ENCODE measurements around the gene ARHGEF28.

Gene ARHGEF28

DNA sequence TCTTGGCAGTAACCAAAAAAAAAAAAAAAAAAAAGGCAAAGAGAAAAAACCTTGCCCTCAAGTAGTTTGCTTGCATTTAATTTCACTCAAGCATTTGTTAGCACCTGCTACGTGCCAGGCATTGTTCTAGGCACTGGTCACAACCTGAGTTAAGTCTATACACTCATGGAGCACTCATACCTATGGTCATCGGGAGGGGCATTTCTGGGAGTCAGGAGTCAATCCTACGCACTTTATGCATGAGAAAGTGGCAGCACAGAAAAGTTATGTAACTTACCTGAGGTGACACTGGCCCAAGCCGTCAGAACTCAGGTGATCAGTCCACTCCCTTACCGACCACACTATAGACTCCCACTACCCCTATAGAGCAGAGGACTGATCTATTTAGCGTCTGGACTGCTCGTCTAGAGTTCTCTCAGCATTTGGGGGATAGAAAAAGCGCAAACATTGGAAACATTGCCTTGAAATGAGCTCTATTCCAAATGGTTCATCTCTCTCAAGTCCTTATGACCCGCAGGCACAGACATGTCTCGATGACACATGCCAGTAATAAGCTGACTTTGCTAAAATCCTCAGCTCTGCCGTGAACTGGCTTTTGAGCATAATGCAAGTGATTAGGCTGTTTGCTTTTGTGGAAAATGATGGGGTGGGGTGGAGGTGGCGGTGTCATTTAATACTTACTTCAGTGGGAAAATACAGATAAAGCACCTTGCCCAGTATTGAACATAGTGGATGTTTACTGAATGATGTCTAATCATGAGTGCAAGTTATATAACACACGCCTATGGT lies 160.2 kb downstream of the ARHGEF28 start:
- H3K36me3 ChIP-seq = no peaks in the 10 kb centered on the region
- H3K27ac ChIP-seq = no peak overlapping the region
- TF ChIP-seq, protein P1, sequence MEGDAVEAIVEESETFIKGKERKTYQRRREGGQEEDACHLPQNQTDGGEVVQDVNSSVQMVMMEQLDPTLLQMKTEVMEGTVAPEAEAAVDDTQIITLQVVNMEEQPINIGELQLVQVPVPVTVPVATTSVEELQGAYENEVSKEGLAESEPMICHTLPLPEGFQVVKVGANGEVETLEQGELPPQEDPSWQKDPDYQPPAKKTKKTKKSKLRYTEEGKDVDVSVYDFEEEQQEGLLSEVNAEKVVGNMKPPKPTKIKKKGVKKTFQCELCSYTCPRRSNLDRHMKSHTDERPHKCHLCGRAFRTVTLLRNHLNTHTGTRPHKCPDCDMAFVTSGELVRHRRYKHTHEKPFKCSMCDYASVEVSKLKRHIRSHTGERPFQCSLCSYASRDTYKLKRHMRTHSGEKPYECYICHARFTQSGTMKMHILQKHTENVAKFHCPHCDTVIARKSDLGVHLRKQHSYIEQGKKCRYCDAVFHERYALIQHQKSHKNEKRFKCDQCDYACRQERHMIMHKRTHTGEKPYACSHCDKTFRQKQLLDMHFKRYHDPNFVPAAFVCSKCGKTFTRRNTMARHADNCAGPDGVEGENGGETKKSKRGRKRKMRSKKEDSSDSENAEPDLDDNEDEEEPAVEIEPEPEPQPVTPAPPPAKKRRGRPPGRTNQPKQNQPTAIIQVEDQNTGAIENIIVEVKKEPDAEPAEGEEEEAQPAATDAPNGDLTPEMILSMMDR (IDR thresholded peaks at IDR 0.05) = no peak
- H3K4me3 ChIP-seq (ENCODE audit: low read depth in 1 of 2, low read length in 1 of 2) = no peak overlapping the region
- H3K27me3 ChIP-seq = peaks cover 3% of the 10 kb centered on the region
- no peaks in the 10 kb centered on the region for H3K9me3 ChIP-seq
- H3K4me1 ChIP-seq (ENCODE audit: control insufficient read depth in 1 of 2, insufficient read depth in 1 of 2, low read depth in 1 of 2, low read length in 1 of 2) = peaks cover 2 to 5% of the 10 kb centered on the region in 2 experiments

DNA sequence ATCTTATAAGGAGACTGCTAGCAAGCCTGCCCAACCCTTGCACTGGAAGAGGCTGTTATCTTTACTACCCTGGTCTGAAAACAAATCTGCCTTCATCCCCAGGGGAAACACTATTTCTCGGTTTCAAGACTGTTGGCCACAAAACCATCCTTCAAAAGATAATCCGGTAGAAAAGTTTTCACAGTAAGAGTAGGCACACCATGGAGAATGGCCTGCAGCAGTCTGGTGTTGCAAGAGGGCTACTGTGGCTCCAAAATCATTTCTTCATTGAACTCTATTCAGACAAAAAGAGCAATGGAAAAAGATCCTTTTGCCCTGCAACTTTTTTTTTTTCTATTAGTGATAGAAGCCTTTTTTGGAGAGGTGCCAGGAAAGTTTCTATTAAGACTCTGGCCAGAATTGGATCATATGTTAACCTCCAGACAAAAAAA lies 163.9 kb downstream of the ARHGEF28 start:
- H3K36me3 ChIP-seq = no peaks in the 10 kb centered on the region
- peaks cover 3% of the 10 kb centered on the region for H3K27me3 ChIP-seq
- no peak overlapping the region for H3K4me3 ChIP-seq (ENCODE audit: low read depth in 1 of 2, low read length in 1 of 2)

GRCh38 chr5:73791389-73791788 lies 165.4 kb downstream of the ARHGEF28 start:
- Histone ChIP-seq H3K36me3 (no peaks in the 10 kb centered on the region), H3K27ac (no peak overlapping the region), H3K27me3 (no peaks in the 10 kb centered on the region), H3K4me3 (ENCODE audit: low read depth in 1 of 2, low read length in 1 of 2) (no peak overlapping the region), H3K9me3 (no peaks in the 10 kb centered on the region), H3K4me1 (ENCODE audit: control insufficient read depth in 1 of 2, insufficient read depth in 1 of 2, low read depth in 1 of 2, low read length in 1 of 2) (peaks cover 3% of the 10 kb centered on the region in 2 experiments)
- TF ChIP-seq, protein P1 (IDR thresholded peaks at IDR 0.05) = no peak

More for the DNA sequence above, 163.9 kb downstream of the ARHGEF28 start:
- Histone ChIP-seq H3K9me3 (no peaks in the 10 kb centered on the region), H3K4me1 (ENCODE audit: control insufficient read depth in 1 of 2, insufficient read depth in 1 of 2, low read depth in 1 of 2, low read length in 1 of 2) (no peaks in the 10 kb centered on the region), H3K27ac (no peak overlapping the region)
- TF ChIP-seq, protein P1 (IDR thresholded peaks at IDR 0.05) = no peak

GRCh38 chr5:73792687-73793320 lies 166.8 kb downstream of the ARHGEF28 start:
- H3K4me3 ChIP-seq (ENCODE audit: low read depth in 1 of 2, low read length in 1 of 2) = no peak overlapping the region
- TF ChIP-seq, protein P1 (IDR thresholded peaks at IDR 0.05) = peak; percentile 71
- no peaks in the 10 kb centered on the region for H3K27me3 ChIP-seq
- H3K4me1 ChIP-seq (ENCODE audit: control insufficient read depth in 1 of 2, insufficient read depth in 1 of 2, low read depth in 1 of 2, low read length in 1 of 2) = peaks cover 3 to 7% of the 10 kb centered on the region in 2 experiments
- H3K36me3 ChIP-seq = no peaks in the 10 kb centered on the region
- no peaks in the 10 kb centered on the region for H3K9me3 ChIP-seq
- no peak overlapping the region for H3K27ac ChIP-seq

DNA sequence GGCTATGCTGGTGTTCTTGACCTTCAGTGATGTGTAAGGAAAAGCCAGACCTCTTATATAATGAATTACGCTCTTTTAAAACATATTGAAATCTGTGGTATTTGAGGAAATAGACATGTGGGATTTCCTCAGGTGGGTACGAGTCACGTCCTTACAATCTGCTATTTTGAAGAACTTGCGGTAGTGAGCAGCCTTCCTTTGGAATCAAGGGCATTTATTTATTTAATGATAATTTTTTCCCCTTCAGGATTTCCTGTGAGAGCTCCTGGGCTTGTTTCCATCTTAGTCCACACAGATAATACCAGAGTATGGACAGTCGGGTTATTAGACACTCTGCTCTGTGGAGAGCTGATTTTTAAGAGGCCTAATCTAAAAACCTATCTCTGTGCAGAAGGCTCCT lies 167.9 kb downstream of the ARHGEF28 start:
- no peak overlapping the region for H3K27ac ChIP-seq
- no peaks in the 10 kb centered on the region for H3K27me3 ChIP-seq
- peaks cover 3 to 7% of the 10 kb centered on the region in 2 experiments for H3K4me1 ChIP-seq (ENCODE audit: control insufficient read depth in 1 of 2, insufficient read depth in 1 of 2, low read depth in 1 of 2, low read length in 1 of 2)
- TF ChIP-seq, protein P1 (IDR thresholded peaks at IDR 0.05) = no peak
- no peaks in the 10 kb centered on the region for H3K9me3 ChIP-seq
- H3K36me3 ChIP-seq = no peaks in the 10 kb centered on the region
- H3K4me3 ChIP-seq (ENCODE audit: low read depth in 1 of 2, low read length in 1 of 2) = no peak overlapping the region
